ENCODE results near the gene KCTD11.

Gene KCTD11

GRCh38 chr17:7329997-7330637, 21.8 kb upstream of the KCTD11 start:
- ATAC-seq = peak; percentile 89
- TF ChIP-seq ZNF8 (CRISPR knock-in tag; IDR thresholded peaks at IDR 0.05) (no peak), CSRNP3 (CRISPR knock-in tag; IDR thresholded peaks at IDR 0.05) (no peak), OSR1 (CRISPR knock-in tag; IDR thresholded peaks at IDR 0.05) (no peak), ZFP30 (CRISPR knock-in tag; IDR thresholded peaks at IDR 0.05) (no peak), ZNF70 (CRISPR knock-in tag; IDR thresholded peaks at IDR 0.05) (no peak), RARB (CRISPR knock-in tag; IDR thresholded peaks at IDR 0.05) (no peak), ZFP3 (CRISPR knock-in tag; IDR thresholded peaks at IDR 0.05) (no peak), ESRRG (CRISPR knock-in tag; IDR thresholded peaks at IDR 0.05) (no peak)

GRCh38 chr17:7330638-7331015, 21.3 kb upstream of the KCTD11 start:
- ATAC-seq = no peak
- TF ChIP-seq CSRNP3 (CRISPR knock-in tag; IDR thresholded peaks at IDR 0.05) = no peak
- TF ChIP-seq ARNTL (CRISPR knock-in tag; IDR thresholded peaks at IDR 0.05; ENCODE audit: borderline replicate concordance, low read depth) = no peak
- no peak for TF ChIP-seq ZFP30 (CRISPR knock-in tag; IDR thresholded peaks at IDR 0.05)
- TF ChIP-seq ZFP3 (CRISPR knock-in tag; IDR thresholded peaks at IDR 0.05) = no peak
- TF ChIP-seq POU6F1 (CRISPR knock-in tag; IDR thresholded peaks at IDR 0.05; ENCODE audit: borderline replicate concordance, low read depth) = no peak
- TF ChIP-seq TCF4 (CRISPR knock-in tag; IDR thresholded peaks at IDR 0.05; ENCODE audit: borderline replicate concordance) = no peak
- TF ChIP-seq ZNF565 (CRISPR knock-in tag; conservative IDR thresholded peaks at IDR 0.05; ENCODE audit: low read depth) = no peak
- TF ChIP-seq PPARA (CRISPR knock-in tag; IDR thresholded peaks at IDR 0.05; ENCODE audit: borderline replicate concordance) = no peak
- no peak for TF ChIP-seq ZC3H10 (CRISPR knock-in tag; IDR thresholded peaks at IDR 0.05)
- no peak for TF ChIP-seq RARB (CRISPR knock-in tag; IDR thresholded peaks at IDR 0.05)
- TF ChIP-seq PATZ1 (CRISPR knock-in tag; IDR thresholded peaks at IDR 0.05; ENCODE audit: borderline replicate concordance) = no peak
- no peak for TF ChIP-seq BACH2 (CRISPR knock-in tag; IDR thresholded peaks at IDR 0.05; ENCODE audit: borderline replicate concordance)
- no peak for TF ChIP-seq CSDC2 (CRISPR knock-in tag; IDR thresholded peaks at IDR 0.05)
- no peak for TF ChIP-seq ESRRG (CRISPR knock-in tag; IDR thresholded peaks at IDR 0.05)
- TF ChIP-seq TSHZ2 (CRISPR knock-in tag; IDR thresholded peaks at IDR 0.05) = no peak
- TF ChIP-seq ZNF8 (CRISPR knock-in tag; IDR thresholded peaks at IDR 0.05) = no peak
- TF ChIP-seq CREB5 (CRISPR knock-in tag; IDR thresholded peaks at IDR 0.05; ENCODE audit: low read depth) = no peak
- no peak for TF ChIP-seq TOX (CRISPR knock-in tag; IDR thresholded peaks at IDR 0.05; ENCODE audit: borderline replicate concordance)
